A673 (cell line): ENCODE measurements around the gene ADAMTS2. TPM values are rescaled to one million over a fixed set of nuclear protein-coding genes. Genes with fewer than 3 reads are reported as not detected.

ENCODE experiments used
- BruUV-seq: library from RNA; stranded (reverse); fragments of 400-500 nt; replicated peaks from 2 replicates; lab custom pipeline; 2021; lab: Mats Ljungman, UMichigan
- CTCF ChIA-PET: fragments of 300-600 bp; sonication (Branson Sonifier 250); formaldehyde crosslinking; loops from one replicate; lab custom pipeline; 2022; ENCODE audit warnings: antibody characterized with exemption; lab: Charles Lee
- POLR2A ChIA-PET: fragments of 300-600 bp; sonication (Branson Sonifier 250); formaldehyde crosslinking; loops from one replicate; lab custom pipeline; 2022; ENCODE audit warnings: antibody characterized with exemption; ENCODE audit not compliant: low non-redundant PET; lab: Charles Lee
- DNase-seq: peaks from one replicate; pipeline ENCODE4 v3.0.0-alpha.2; 2015; ENCODE audit warnings: low spot score
- H3K27ac ChIP-seq: fragments of 200-600 bp; sonication (generic); 2 replicates; pipeline ENCODE4 v1.5.1; 2016; ENCODE audit warnings: mixed run types, low read depth, mild to moderate bottlenecking, mixed read lengths, antibody characterized with exemption, low read length; ENCODE audit not compliant: poor library complexity, severe bottlenecking
- H3K27me3 ChIP-seq: fragments of 200-600 bp; sonication (generic); replicated peaks from 2 replicates; pipeline ENCODE4 v1.6.1; 2017; ENCODE audit warnings: mixed run types, low read depth, mild to moderate bottlenecking, mixed read lengths, antibody characterized with exemption, low read length; ENCODE audit not compliant: insufficient read depth, poor library complexity
- H3K36me3 ChIP-seq: fragments of 200-600 bp; sonication (generic); 2 replicates; pipeline ENCODE4 v1.6.1; 2016; ENCODE audit warnings: mixed run types, mild to moderate bottlenecking, mixed read lengths, antibody characterized with exemption, low read length; ENCODE audit not compliant: insufficient read depth, poor library complexity, severe bottlenecking
- H3K4me1 ChIP-seq: fragments of 200-600 bp; sonication (generic); 2 replicates; pipeline ENCODE4 v1.6.1; 2017; ENCODE audit warnings: mixed run types, mild to moderate bottlenecking, mixed read lengths, antibody characterized with exemption, low read length; ENCODE audit not compliant: insufficient read depth, poor library complexity, severe bottlenecking
- H3K4me3 ChIP-seq: fragments of 200-600 bp; sonication (generic); 2 replicates; pipeline ENCODE4 v1.5.1; 2016; ENCODE audit warnings: low read depth, mixed run types, mild to moderate bottlenecking, mixed read lengths, low read length; ENCODE audit not compliant: poor library complexity, severe bottlenecking
- H3K9me3 ChIP-seq: fragments of 200-600 bp; sonication (generic); 2 replicates; pipeline ENCODE4 v1.6.1; 2016; ENCODE audit warnings: mixed run types, low read depth, mild to moderate bottlenecking, mixed read lengths, antibody characterized with exemption, low read length; ENCODE audit not compliant: poor library complexity, severe bottlenecking
- EZH2 ChIP-seq: fragments of 200-600 bp; sonication (generic); IDR thresholded peaks from 2 replicates; pipeline ENCODE4 v1.6.1; 2017; ENCODE audit warnings: borderline replicate concordance, low read depth, mild to moderate bottlenecking, mixed read lengths, antibody characterized with exemption, low read length; ENCODE audit not compliant: poor library complexity, severe bottlenecking
- intact Hi-C: fragments of 100-400 bp; cut with micrococcal nuclease; formaldehyde crosslinking; loops from one replicate; pipeline ENCODE4 v1.10.0; 2022; ENCODE audit not compliant: unreplicated experiment
- total RNA-seq: library from RNA; stranded (reverse); gene quantifications from 2 replicates; pipeline ENCODE4 v1.2.3, GENCODE V29; 2021
- TF ChIP-seq, protein P1 (sequence below): fragments of 300-800, 200-600 bp; sonication (generic); conservative IDR thresholded peaks from 2 replicates; pipeline ENCODE4 v1.5.1; 2017; ENCODE audit warnings: low read depth, mild to moderate bottlenecking, antibody characterized with exemption, low read length, moderate library complexity, mixed read lengths

ADAMTS2 gene
- total RNA-seq, 1 experiment from 2014 or later: 0.39 TPM

DNA sequence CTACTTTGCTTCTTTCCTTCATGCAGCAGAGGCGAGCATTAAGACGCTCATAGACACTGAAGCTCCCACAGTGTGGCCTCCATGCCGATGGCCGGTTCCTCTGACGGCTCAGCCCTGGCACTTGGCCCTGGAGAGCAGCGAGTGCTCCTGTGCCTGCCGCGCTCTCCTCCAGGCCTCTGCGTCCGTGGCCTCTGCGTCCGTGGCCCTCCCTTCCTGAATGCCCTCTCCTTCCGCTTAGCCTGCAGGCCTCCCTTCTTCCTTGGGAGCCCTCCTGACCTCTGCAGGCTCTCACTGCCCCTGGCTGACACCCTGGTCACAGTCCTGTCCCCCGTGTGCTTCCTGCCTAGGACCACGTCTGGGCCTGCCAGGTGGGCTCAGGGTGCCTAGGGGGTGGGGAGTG lies 192.3 kb downstream of the ADAMTS2 start:
- intact Hi-C loops: no loop called here
- BruUV-seq: no TSS peak
- no peaks in the 10 kb centered on the region for H3K4me1 ChIP-seq
- no peaks in the 10 kb centered on the region for H3K27me3 ChIP-seq
- CTCF ChIA-PET: no interaction called here
- no peak for TF ChIP-seq EZH2
- TF ChIP-seq, protein P1, sequence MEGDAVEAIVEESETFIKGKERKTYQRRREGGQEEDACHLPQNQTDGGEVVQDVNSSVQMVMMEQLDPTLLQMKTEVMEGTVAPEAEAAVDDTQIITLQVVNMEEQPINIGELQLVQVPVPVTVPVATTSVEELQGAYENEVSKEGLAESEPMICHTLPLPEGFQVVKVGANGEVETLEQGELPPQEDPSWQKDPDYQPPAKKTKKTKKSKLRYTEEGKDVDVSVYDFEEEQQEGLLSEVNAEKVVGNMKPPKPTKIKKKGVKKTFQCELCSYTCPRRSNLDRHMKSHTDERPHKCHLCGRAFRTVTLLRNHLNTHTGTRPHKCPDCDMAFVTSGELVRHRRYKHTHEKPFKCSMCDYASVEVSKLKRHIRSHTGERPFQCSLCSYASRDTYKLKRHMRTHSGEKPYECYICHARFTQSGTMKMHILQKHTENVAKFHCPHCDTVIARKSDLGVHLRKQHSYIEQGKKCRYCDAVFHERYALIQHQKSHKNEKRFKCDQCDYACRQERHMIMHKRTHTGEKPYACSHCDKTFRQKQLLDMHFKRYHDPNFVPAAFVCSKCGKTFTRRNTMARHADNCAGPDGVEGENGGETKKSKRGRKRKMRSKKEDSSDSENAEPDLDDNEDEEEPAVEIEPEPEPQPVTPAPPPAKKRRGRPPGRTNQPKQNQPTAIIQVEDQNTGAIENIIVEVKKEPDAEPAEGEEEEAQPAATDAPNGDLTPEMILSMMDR: no peak
- H3K36me3 ChIP-seq: no peaks in the 10 kb centered on the region
- no peak for DNase-seq
- POLR2A ChIA-PET: no interaction called here
- no peaks in the 10 kb centered on the region for H3K9me3 ChIP-seq
- no peak overlapping the region for H3K4me3 ChIP-seq
- no peak overlapping the region for H3K27ac ChIP-seq

DNA sequence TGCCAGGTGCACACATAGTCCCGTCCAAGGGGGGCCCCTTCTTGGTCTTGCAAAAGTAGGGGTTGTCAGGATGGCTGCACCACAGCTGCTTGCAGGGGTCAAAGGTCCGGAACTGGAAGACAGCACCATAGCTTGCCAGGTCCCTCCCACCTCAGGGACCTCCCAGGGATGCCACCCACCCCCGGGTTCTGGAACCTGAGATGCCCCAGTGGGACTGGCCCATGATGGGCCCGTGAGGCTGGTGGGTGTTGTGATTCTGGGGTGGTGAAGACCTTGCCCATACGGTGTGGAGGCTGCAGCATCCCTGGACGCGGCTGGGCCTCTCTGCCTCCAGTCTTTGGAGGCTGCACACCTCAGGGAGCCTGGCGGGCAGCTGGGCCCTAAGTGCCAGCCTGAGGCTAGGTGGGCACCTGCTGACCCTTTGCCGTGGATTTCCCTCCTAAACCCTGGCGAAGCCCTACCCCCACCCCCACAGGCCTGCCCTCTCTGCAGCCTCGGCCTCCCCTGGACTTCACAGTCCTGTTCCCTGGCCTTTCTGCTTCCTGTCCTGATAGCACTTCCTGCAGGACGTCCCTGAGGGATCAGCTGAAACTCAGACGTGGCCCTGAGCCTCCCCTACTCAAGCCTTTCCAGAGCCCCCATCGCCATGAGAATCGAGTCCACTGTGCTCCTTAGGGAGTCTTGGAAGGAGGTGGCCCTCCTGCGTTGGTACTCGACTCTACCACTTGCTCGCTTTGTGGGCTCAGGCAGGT lies 192.9 kb downstream of the ADAMTS2 start:
- Histone ChIP-seq H3K27me3 (no peaks in the 10 kb centered on the region), H3K4me1 (no peaks in the 10 kb centered on the region), H3K27ac (no peak overlapping the region), H3K9me3 (no peaks in the 10 kb centered on the region), H3K36me3 (no peaks in the 10 kb centered on the region), H3K4me3 (no peak overlapping the region)
- intact Hi-C loops: no loop called here
- ChIA-PET CTCF (no interaction called here), POLR2A (no interaction called here)
- BruUV-seq: no TSS peak
- DNase-seq: no peak
- no peak for TF ChIP-seq EZH2
- TF ChIP-seq, protein P1: no peak

DNA sequence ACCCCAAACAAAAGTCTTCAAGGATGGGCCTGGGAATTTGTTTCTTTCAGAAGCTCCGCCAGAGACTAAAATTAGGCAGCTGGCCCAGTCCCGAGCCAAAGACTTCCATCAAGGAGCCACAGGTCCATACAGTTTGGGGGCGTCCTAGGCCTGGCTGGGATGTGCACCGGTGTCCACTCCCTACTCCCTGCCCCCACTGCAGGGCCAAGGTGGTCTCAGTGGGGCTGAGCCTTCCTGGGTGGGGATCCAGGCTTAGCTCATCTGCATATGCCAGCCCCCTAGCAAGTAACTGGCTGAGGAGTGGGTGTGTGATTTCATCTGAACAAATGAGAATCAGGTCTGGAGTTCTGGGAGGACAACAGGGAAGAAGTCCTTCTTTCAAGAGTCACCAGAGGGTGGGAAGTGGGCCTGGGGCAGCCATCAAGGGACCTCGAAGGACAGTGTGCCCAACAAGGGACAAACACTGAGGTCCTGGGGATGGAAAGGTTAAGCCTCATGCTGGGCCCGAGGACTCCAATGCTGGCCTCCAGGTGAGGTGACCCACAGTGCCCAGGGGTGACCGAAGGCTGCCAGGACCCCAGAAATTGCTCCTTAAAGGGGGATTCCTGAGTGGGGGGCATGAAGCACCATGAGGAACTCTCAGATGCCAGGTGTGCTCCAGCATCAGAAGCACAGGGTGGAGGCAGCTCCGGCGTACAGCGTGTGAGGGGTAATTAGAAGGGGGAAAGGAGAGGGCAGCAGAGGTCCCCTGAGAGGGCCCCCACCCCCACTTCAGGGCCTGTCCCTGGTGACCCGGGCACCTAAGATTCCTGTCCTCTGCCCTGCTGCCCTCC lies 193.8 kb downstream of the ADAMTS2 start:
- TF ChIP-seq EZH2: no peak
- TF ChIP-seq, protein P1: no peak
- no peaks in the 10 kb centered on the region for H3K36me3 ChIP-seq
- ChIA-PET CTCF (no interaction called here), POLR2A (no interaction called here)
- H3K27me3 ChIP-seq: no peaks in the 10 kb centered on the region
- no peaks in the 10 kb centered on the region for H3K4me1 ChIP-seq
- intact Hi-C loops: no loop called here
- no TSS peak for BruUV-seq
- no peak for DNase-seq
- H3K9me3 ChIP-seq: no peaks in the 10 kb centered on the region
- no peak overlapping the region for H3K4me3 ChIP-seq
- H3K27ac ChIP-seq: no peak overlapping the region
